H1 (cell line): ENCODE measurements around the gene BRD1. TPM values are rescaled to one million over a fixed set of nuclear protein-coding genes. Genes with fewer than 3 reads are reported as not detected.

Experiments used
- BCL11A ChIP-seq, 2 experiments: IDR thresholded peaks; one replicate each; pipeline ENCODE4 v1.6.1; 2011; ENCODE audit warnings: low read depth in 2 of 2, low read length in 2 of 2, mild to moderate bottlenecking in 2 of 2
- EZH2 ChIP-seq: fragments of 200-600 bp; sonication (generic); IDR thresholded peaks from 2 replicates; pipeline ENCODE4 v1.7.1; 2012; ENCODE audit warnings: low read depth, mild to moderate bottlenecking, moderate library complexity, low read length, inconsistent platforms; ENCODE audit not compliant: severe bottlenecking
- HDAC2 ChIP-seq, 2 experiments: fragments of 300-600 bp in 1 of 2; sonication (generic) in 1 of 2; IDR thresholded peaks; 2 replicates each; pipeline ENCODE4 v1.6.1; 2011 to 2012; ENCODE audit warnings: low read depth in 2 of 2, low read length in 2 of 2, mild to moderate bottlenecking in 2 of 2, moderate library complexity in 2 of 2, borderline replicate concordance in 1 of 2, inconsistent platforms in 1 of 2
- NRF1 ChIP-seq: IDR thresholded peaks from 2 replicates; pipeline ENCODE4 v1.6.1; 2011; ENCODE audit warnings: mild to moderate bottlenecking, low read depth, low read length, improper control_type of control experiment
- TAF7 ChIP-seq: optimal IDR thresholded peaks from 2 replicates; pipeline ENCODE3; 2011; ENCODE audit warnings: low read depth, mild to moderate bottlenecking, inconsistent platforms, low read length, moderate library complexity, borderline replicate concordance
- polyA plus RNA-seq, 7 experiments: library from polyadenylated mRNA; depleted of rRNA in 3 of 7; stranded (reverse) in 5 of 7; unstranded in 2 of 7; fragments of >200 nt in 5 of 7; fragments of 200-250 nt in 2 of 7; gene quantifications; 1 replicate in 5 of 7; 2 replicates in 1 of 7; 4 replicates in 1 of 7; pipeline versions ENCODE4 v1.2.1 to v1.2.3, GENCODE V29; 2011 to 2013; ENCODE audit warnings: missing spikeins in 2 of 7, mixed read lengths in 2 of 7
- total RNA-seq: library from RNA; stranded (reverse); fragmentation: NEBNext Ultra II Directional; extraction: Animal tissue kit (Norgen Biotek cat#: 25700); gene quantifications from 2 replicates; pipeline ENCODE4 v1.2.1, GENCODE V29; 2021

The BRD1 gene
- total and polyA plus RNA-seq, 2 of the 8 experiments (the other 6 are each of a cell fraction or from before 2014, with no cell fraction given): 6.8 to 34.0 TPM

DNA sequence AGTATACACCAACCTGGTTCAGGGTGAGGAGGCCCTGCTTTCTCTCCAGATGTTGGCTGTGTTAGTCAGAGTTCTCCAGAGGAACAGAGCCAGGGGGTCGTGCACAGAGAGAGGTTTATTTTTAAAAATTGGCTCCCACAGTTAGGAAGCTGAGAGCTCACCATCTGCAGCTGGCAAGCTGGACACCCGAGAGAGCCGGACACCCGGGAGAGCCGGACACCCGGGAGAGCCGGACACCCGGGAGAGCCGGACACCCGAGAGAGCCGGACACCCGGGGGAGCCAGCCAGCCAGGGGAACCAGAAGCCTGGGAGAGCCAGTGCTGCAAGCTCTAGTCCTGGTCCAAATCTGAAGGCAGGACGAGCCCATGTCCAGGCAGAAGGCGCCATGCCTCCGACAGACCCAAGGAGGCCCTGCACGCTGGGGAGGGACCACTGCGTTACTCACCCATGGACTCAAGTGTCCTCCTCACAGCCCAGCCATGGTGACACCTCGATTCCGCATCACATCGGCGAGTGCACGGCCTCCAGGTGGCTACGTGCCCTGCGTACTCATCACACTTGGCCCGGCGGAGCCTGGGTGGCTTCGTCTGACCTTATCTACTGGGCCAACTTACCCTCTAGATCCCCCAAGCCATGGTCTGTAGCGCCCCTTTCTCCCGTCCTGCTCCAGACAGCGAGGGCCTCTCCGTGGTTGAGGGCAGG lies 99.0 kb downstream of the BRD1 start (continued):
- TF ChIP-seq HDAC2 (IDR thresholded peaks at IDR 0.05; ENCODE audit: borderline replicate concordance in 1 of 2, low read depth in 2 of 2, low read length in 2 of 2): no peak
- no peak for TF ChIP-seq NRF1
- TF ChIP-seq BCL11A (IDR thresholded peaks at IDR 0.05; ENCODE audit: low read depth in 2 of 2, low read length in 2 of 2): no peak
- no peak for TF ChIP-seq EZH2
- no peak for TF ChIP-seq TAF7
